ENCODE results near the gene HES5. TPM values are rescaled to one million over a fixed set of nuclear protein-coding genes. Genes with fewer than 3 reads are reported as not detected.

HES5 gene
- total RNA-seq, 4 donors from 2014 or later, result 0.19 to 0.33 TPM; not detected in 2

- DNase-seq (ENCODE audit: extremely low spot score), result no peak
- peaks cover 0 to 3% (median 0%) of the 10 kb centered on the region in 4 donors for H3K36me3 ChIP-seq
- TF ChIP-seq POLR2A (IDR thresholded peaks at IDR 0.05; ENCODE audit: low read depth), result no peak
- no peak for TF ChIP-seq EP300 (IDR thresholded peaks at IDR 0.05)
- TF ChIP-seq CTCF (IDR thresholded peaks at IDR 0.05), result no peak
- no peak for TF ChIP-seq POLR2AphosphoS5 (IDR thresholded peaks at IDR 0.05)
- no peak overlapping the region for H3K27ac ChIP-seq (replicated peaks in 1 of 4)
- peaks cover 3 to 32% (median 29%) of the 10 kb centered on the region in 4 donors for H3K4me1 ChIP-seq
- H3K27me3 ChIP-seq, result peaks cover 0 to 86% (median 29%) of the 10 kb centered on the region in 4 donors
- WGBS, result 87% methylated on average over 23 of the region's 34 CpGs
- intact Hi-C loops (cut with DNase I), result no loop called here
- no peaks in the 10 kb centered on the region for H3K9me3 ChIP-seq
- no peak overlapping the region for H3K4me3 ChIP-seq
These were observed 27.9 kb downstream of the HES5 start for GRCh38 chr1:2502210-2502609.

- intact Hi-C loops (cut with DNase I), result no loop called here
- H3K36me3 ChIP-seq, result no peaks in the 10 kb centered on the region
- TF ChIP-seq CTCF (IDR thresholded peaks at IDR 0.05), result no peak
- TF ChIP-seq POLR2A (IDR thresholded peaks at IDR 0.05; ENCODE audit: low read depth), result no peak
- TF ChIP-seq EP300 (IDR thresholded peaks at IDR 0.05), result no peak
- TF ChIP-seq POLR2AphosphoS5 (IDR thresholded peaks at IDR 0.05), result no peak
- 60% methylated on average over 7 of the region's 7 CpGs for WGBS
- peaks cover 3 to 28% (median 25%) of the 10 kb centered on the region in 4 donors for H3K4me1 ChIP-seq
- no peaks in the 10 kb centered on the region for H3K9me3 ChIP-seq
- no peak overlapping the region for H3K27ac ChIP-seq (replicated peaks in 1 of 4)
- no peak for DNase-seq (ENCODE audit: extremely low spot score)
- peaks cover 0 to 91% (median 29%) of the 10 kb centered on the region in 4 donors for H3K27me3 ChIP-seq
- no peak overlapping the region for H3K4me3 ChIP-seq
These were observed 28.3 kb downstream of the HES5 start for GRCh38 chr1:2501820-2502119.

GRCh38 chr1:2501041-2501819 is 28.8 kb downstream of the HES5 start:
- H3K36me3 ChIP-seq, result no peaks in the 10 kb centered on the region
- H3K9me3 ChIP-seq, result no peaks in the 10 kb centered on the region
- intact Hi-C loops (cut with DNase I), result no loop called here
- no peak for TF ChIP-seq CTCF (IDR thresholded peaks at IDR 0.05)
- TF ChIP-seq EP300 (IDR thresholded peaks at IDR 0.05), result no peak
- H3K4me1 ChIP-seq, result peaks cover 3 to 23% (median 20%) of the 10 kb centered on the region in 4 donors
- H3K27me3 ChIP-seq, result peaks cover 0 to 94% (median 29%) of the 10 kb centered on the region in 4 donors
- DNase-seq (ENCODE audit: extremely low spot score), result no peak
- no peak overlapping the region for H3K4me3 ChIP-seq
- WGBS, result 47% methylated on average over 7 of the region's 28 CpGs
- no peak overlapping the region for H3K27ac ChIP-seq (replicated peaks in 1 of 4)

- Histone ChIP-seq H3K4me1 (peaks cover 3 to 21% (median 17%) of the 10 kb centered on the region in 4 donors), H3K27me3 (peaks cover 0 to 84% (median 29%) of the 10 kb centered on the region in 4 donors), H3K27ac (replicated peaks in 1 of 4) (no peak overlapping the region), H3K4me3 (no peak overlapping the region), H3K36me3 (no peaks in the 10 kb centered on the region), H3K9me3 (no peaks in the 10 kb centered on the region)
- WGBS, result 52% methylated on average over 11 of the region's 19 CpGs
- intact Hi-C loops (cut with DNase I), result no loop called here
- TF ChIP-seq POLR2A (IDR thresholded peaks at IDR 0.05; ENCODE audit: low read depth) (no peak), POLR2AphosphoS5 (IDR thresholded peaks at IDR 0.05) (no peak), EP300 (IDR thresholded peaks at IDR 0.05) (no peak), CTCF (IDR thresholded peaks at IDR 0.05) (no peak)
- no peak for DNase-seq (ENCODE audit: extremely low spot score)
These were observed 30.0 kb downstream of the HES5 start for GRCh38 chr1:2499986-2500596.
